ENCODE measurements around the gene WDR17.

DNA sequence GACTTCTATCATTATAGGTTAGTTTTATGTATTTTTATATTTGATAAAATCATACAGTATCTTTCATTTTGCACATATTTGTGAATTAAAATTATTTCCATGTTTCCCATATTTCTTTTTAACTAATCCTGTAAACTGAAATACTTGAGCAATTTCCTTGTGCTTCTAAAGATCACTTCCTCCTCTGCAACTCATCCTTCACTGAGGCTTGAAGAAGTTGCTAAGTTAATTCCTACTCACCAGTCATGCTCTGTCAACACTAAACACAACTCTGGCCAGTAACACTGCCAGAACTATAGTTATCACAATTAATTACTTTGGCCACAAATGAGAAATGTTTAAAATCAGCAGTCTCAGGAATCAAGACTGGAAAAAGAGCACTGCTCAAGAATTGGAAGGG, 123.0 kb downstream of the WDR17 start:
- TF ChIP-seq, protein P1, sequence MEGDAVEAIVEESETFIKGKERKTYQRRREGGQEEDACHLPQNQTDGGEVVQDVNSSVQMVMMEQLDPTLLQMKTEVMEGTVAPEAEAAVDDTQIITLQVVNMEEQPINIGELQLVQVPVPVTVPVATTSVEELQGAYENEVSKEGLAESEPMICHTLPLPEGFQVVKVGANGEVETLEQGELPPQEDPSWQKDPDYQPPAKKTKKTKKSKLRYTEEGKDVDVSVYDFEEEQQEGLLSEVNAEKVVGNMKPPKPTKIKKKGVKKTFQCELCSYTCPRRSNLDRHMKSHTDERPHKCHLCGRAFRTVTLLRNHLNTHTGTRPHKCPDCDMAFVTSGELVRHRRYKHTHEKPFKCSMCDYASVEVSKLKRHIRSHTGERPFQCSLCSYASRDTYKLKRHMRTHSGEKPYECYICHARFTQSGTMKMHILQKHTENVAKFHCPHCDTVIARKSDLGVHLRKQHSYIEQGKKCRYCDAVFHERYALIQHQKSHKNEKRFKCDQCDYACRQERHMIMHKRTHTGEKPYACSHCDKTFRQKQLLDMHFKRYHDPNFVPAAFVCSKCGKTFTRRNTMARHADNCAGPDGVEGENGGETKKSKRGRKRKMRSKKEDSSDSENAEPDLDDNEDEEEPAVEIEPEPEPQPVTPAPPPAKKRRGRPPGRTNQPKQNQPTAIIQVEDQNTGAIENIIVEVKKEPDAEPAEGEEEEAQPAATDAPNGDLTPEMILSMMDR (IDR thresholded peaks at IDR 0.05) = no peak
- no peak for TF ChIP-seq POLR2A (IDR thresholded peaks at IDR 0.05)
